Stimulated activated CD8-positive, alpha-beta memory T cell treated with anti-CD3 and anti-CD28 coated beads, Interleukin-7, amount 100 ng/mL, for 4 hours (primary cell): ENCODE measurements around the gene IQCE.
"Not testable (repeated sequence)": the region's sequence is repeated elsewhere in the genome, so short reads cannot be mapped to it uniquely, and the experiment has no call there.

Source experiments
- DNase-seq, 2 donors: peaks; one replicate each; pipeline ENCODE4 v3.0.0-alpha.2; 2020; ENCODE audit warnings: low read depth in 2 of 2

The IQCE gene

DNA sequence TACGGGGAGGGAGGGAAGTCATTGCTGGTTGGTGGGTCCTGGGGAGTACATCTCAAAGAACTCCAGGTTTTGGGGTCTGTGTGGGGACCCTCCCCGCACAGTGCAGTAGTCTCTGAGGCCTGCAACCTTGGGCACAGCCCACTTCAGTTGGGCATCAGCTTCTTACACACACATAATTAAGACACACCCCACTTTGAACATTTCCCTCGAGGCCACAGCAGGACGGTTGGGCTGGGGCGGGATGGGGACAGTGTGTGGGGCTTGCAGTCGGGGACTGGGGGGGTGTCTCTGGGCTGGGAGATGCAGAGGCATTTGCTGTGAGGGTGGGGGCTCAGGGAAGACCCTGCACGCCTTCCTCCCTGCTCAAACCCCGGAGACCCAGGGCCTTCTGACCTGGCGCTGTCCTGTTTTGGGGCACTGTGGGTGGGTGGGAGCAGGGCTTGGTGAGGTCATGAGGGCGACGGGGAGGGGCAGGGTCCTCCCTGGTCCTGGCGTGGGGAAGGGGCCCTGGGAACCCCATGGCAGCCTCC lies 38.0 kb upstream of the IQCE start:
- no peak for DNase-seq

DNA sequence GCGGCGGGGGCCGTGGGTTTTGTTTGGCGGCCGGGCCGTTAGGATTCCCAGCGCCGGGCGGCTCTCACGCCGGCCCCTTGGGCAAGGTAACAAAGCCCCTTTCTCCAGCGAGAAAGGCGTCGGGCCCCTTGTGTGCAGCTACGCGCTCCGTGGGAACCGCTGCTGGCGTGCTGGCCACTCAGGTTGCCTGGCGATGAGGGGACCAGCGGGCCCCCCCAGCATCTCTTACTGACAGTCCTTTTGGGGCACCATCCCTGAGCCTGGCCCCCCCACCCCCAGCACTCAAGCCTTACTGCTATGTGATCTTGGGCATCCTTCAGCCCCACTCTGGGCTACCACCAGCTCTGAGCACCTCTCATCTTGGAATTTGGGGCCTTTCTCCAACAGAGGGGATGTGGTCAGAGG lies 37.4 kb upstream of the IQCE start:
- no peak for DNase-seq

DNA sequence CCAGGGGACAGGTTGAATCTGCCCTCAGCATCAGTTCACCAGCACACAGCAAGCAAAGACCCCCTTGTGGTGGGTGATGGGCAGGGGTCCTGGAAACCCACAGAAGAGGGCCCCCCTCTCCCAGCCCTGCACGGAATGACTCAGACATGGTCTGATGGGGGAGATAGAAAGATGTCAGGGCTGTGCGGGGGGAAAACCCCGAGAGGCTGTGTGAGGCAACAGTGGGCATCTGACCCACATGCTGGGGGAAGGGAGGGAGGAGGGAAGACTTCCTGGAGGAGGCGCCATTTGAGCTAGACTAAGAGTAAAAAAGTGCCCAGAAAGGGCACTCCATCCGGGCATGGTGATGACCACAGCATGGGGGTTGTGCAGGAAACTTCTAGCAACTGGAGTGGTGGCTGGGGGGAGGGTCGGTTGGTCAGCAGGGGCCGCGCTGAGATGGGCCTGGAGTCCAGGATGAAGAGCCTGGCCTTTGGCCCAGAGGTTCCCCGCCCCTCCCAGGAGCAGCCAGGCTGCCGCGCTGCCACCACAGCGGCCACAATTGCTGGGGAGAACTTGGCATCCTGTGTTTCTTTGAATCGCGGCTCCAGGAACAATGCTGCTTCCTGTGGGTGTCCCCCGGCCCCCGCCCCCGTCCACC lies 36.7 kb upstream of the IQCE start:
- DNase-seq = peak; percentile 72 to 77

DNA sequence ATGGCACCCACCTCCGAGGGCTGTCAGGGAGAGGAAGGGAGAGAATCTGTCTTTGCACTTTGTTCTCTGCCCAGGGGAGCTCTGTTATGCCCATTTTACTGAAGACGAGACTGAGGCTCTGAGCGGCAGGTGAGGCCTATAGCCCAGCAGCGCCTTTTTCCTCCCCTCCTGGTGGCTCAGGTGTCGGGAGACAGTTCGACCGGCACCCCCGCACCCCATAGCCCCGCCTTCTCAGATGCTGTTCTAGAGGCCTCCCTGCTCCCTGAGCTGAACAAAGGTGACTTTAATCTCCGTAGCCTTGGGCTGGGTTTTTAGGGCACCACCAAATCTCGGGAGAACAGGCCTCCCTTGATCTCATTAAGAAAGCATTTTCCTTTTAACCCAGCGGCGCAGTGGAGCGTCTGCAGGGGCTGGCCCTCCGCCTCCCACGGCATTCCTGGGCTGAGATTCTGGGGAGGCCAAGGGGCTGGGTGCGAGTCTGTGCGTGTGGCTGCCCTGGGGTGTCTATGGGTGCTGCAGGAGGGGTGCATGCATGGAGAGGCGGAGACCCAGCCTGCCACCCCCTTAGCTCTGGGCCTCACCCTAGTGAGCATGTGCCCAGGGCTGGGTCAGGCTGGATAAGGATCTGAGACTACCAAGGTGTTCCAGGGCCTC lies 35.9 kb upstream of the IQCE start:
- DNase-seq = no peak

DNA sequence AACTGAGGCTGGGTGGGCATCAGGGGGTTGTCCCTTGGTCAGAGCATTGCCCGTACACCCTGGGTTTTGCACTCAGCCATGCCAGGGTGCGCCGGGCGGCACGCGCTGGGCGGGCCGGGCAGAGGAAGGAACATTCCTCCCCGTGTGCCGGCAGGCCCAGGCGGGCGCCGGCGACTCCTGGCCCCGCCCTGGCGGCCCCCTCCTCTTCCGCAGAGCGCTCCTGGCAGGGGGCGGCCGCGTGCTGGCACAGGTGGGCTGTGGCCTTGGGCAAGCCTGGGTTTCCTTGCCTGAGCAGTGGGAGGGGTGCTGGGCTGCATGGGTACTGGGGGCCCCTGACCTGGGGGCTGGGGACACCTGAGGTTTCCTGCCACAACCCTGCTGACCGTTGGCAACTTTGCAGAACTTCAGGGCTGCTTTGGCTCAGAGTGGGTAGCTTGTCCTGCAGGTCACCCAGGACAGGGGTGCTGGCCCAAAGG lies 35.3 kb upstream of the IQCE start:
- no peak for DNase-seq

DNA sequence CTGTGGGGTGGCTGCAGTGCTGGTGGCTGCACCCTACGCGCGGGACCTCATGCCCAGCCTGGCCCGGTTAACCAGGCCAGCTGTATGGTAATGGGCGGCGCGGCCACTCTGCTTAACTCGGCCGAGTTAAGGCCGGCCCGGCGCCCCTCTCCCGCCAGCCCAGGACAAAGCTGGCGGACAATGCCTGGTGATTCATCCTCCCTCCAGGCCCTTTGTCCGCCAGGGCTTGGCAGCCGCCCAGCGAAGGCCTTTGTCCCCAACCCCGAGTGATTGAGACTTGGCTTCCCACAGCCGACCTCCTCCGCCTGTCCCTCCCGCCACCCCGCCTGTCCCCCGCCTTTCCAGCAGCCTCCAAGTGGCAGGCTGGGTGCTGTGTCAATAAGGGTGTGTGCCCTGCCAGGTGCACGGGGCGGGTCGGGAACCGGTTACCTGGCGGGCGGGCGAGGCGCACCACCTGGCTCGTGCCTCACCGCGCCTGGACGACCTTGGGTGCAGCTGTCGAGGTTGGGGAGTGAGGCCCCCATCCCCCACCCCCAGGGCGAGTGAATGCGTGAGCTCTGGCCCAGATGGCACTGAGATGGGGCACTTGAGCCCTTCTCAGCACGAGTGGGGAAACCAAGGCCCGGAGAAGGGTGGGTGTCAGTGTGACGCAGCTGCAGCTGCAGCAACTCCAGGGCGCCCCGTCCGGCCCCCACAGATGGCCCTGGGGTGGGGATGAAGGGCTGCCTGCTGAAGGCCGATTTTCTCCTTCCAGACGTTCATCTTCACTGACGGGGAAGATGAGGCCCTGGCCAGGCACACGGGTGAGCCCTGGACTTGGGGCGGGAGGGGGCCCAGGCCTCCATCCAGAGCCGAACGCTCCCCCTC lies 34.6 kb upstream of the IQCE start:
- no peak for DNase-seq

DNA sequence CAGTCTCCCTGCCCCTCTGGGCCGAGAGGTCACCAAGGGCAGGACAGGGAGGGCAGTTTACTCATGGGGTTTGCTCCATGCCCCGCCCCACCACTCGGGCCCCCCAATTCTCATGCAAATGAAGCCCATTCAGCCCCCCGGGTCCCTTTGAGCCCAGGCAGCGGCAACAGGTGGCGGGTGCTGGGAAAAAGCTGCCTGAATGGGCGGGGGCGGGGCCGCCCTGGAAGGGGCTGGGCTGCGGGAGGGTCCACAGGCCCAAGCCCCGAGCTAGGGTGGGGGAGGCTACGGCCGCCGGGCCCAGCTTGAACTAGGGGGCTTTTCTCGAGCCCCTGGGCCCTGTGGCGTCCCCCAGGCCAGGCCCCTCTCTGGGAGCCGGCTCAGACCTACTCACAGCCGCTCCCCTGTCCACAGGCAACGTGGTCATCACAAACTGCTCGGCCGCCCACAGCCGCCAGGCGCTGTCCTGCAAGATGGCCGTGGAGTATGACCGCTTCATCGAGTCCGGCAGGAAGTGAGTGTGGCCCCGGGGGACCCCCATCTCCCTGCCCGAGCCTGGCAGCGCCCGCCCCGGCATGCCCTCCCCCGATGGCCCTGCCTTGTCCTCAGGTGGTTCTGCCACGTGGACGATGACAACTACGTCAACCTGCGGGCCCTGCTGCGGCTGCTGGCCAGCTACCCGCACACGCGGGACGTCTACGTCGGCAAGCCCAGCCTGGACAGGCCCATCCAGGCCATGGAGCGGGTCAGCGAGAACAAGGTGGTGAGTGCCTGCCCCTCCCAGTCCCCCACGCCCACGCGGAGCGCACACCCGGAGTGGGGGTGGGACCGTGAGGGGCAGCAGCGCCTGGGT lies 33.7 kb upstream of the IQCE start:
- DNase-seq = no peak

DNA sequence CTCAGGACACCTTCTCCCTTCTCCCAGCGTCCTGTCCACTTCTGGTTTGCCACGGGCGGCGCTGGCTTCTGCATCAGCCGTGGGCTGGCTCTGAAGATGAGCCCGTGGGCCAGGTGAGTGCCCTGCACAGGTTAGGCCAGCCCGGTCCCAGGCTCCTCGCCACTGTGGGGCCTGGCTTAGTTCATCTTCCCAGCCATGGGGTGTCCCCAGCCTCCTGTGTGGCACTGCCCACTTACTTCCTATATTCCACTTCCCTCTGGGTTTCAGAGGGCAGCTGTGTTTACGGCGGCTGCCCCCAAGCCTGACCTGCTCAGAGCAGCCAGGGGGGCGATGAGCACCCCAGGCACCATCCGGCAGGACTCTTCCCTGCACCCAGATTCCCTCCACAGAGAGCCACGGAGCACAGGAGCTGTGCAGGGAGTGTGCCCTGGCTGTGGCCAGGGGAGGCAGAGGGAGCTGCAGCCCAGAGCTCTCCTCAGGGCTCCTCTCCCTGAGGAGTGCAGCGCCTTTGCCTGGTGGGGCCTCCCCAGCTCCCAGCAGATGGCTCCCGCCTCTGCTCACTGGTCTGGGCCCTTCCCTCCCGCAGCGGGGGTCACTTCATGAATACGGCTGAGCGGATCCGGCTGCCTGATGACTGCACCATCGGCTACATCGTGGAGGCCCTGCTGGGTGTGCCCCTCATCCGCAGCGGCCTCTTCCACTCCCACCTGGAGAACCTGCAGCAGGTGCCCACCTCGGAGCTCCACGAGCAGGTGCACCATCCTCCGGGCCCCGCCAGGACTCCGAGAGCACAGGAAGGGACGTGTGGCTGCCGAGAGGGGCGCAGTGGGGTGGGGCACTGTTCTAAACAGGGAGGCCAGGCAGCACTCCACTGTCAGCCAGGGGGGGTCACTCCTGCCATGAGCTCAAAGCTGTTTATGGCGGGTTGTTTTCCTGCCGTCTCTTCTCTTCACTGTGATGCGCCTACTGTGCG lies 32.8 kb upstream of the IQCE start:
- no peak for DNase-seq

DNA sequence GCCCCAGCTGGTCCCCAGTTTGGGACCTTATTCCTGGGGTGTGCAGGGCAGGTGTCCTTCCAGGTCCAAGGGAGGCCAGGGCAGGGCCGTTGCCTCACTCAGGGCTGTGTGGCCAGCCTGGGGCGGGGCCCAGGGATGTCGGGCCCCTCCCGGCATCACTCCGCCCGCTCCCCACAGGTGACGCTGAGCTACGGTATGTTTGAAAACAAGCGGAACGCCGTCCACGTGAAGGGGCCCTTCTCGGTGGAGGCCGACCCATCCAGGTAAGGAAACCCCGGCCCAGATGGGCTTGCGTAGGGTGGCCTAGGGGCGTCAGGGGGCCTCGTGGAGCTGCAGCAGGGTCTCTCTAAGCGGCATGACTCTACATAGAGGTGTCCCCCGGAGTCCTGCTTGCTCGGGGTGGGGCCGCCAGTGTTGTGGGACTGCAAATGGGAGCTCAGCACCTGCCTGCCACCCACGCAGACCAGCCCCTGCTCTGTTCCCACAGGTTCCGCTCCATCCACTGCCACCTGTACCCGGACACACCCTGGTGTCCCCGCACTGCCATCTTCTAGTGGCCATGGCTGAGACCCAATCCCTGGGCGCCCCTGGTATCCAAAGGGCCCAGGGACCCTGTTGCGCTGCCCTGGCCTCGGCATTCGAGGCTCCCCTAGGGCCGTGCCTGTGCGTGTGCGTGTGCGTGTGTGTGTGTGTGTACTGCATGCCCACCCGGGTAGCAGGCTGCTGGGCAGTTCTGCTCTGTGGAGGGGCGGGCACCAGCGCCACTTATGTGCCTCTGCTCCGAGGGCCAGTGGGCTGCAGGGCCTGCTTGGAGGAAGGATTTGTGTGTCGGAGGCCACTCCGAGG lies 31.9 kb upstream of the IQCE start:
- no peak for DNase-seq

DNA sequence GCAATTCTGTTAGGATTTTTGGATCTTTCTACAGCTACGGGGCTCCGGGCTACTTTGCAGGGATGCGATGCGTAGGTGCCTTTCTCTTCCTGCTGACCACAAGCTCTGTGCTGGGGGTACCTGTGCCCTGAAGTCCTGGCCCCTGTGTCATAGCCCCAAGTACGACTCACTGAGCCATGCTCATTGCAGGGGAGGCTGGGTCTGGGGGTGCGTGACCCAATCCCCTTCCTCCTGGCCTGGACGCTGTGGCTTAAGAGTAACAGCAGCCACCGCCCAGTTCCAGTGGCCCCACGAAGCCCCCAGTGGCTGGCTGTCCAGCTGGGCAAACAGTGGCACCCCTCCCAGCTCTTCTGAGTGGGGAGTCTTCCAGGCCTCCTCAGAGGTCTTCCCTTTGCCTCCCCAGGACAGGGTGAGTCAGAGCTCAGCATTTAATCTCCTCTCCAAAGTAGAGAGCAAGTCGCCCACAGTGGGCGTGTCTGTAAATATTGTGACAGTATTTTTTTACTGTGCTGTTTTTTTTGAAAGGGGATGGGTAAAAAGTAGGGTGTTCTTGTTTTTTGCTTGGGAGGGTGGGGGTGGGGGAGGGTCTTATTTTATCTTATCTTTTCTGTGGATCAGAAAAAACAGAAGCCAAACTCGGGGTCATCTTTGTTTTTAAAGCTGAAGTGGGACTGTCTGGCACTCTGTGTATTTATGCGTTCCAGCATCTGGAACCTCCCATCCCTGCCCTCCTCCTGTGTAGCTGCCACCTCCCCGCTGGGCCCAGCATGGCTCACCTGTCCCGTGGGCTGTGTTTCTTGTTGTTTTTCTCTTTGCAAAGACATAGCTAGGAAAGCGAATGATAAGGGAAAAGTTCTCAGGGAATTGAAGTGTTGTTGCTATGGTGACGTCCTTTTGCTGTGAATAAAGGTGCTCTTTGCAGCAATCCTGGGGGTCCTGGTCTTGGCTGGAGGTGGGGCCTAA lies 31.0 kb upstream of the IQCE start:
- DNase-seq = peak; percentile 57 to 60

DNA sequence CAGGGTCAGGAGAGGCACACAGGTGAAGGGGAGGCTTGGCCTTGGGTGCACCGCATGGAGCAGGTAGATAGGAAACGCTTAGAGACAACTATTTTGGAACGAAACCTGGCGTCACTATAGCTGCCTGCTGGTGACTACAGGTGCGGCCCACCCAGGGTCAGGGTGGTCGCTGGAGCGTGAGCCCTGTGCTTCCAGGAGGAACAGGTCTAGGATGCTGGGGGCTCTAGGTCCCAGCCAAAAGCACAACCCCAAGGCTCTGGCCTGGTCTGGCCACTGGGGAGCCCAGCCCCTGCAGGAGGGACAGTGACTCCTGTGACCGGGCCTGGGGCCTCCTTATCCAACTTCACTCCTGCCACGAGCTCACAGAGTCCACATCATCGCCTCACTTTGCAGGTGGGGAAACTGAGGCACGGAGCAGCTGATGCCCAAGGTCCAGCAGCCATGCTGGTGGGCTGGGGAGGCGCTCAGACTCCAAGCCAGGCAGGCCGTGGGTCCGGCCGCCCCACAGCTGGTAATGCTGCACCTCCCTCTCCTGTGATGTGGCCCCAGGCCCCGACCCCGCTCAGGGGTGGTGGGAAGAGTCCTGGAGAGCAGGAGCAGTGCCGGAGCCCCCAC lies 30.2 kb upstream of the IQCE start:
- no peak for DNase-seq

DNA sequence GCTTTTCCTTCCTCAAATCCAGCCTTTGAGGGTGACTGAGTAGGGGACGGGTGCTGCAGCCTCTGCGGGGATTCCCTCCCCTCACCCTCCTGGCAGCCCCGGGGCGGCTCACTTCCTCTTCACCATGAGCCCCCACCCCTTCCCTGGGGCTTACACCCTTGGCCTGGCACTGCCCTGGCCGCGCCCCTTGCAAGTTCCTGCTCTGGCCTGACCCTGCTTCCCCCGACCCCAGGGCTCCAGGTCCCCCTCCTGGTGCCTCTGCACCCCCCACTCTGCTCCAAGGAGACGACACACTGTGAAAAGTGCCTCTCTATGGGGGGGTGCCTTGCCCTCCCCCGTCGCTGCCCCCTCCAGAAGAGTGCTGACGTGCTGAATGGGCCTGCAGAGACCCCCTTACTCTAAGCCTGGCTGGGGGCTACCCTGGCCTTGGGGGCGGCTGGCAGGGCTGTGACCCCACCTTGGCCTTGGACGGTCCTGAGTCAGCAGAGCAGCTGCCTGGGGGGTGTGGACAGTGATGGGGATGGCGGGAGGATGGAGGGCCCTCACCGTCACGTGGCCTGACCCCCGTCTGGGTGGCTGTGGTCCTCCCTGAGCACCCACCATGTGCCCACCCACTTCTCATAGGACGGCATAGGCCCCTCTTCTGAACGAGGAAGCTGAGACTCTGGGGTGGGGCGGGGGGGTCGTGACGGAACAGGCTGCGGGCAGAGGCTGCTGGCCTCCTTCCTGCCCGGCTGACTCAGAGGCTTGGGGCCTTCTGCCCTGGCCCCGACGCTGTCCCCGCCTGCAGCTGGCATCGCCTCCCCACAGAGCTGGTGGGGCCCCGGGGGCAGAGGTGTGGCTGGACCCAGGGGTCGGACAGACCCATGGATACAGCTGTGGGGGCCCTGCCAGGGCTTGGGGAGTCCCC lies 29.4 kb upstream of the IQCE start:
- peak in 1 of 2 donors; percentile 59 for DNase-seq

DNA sequence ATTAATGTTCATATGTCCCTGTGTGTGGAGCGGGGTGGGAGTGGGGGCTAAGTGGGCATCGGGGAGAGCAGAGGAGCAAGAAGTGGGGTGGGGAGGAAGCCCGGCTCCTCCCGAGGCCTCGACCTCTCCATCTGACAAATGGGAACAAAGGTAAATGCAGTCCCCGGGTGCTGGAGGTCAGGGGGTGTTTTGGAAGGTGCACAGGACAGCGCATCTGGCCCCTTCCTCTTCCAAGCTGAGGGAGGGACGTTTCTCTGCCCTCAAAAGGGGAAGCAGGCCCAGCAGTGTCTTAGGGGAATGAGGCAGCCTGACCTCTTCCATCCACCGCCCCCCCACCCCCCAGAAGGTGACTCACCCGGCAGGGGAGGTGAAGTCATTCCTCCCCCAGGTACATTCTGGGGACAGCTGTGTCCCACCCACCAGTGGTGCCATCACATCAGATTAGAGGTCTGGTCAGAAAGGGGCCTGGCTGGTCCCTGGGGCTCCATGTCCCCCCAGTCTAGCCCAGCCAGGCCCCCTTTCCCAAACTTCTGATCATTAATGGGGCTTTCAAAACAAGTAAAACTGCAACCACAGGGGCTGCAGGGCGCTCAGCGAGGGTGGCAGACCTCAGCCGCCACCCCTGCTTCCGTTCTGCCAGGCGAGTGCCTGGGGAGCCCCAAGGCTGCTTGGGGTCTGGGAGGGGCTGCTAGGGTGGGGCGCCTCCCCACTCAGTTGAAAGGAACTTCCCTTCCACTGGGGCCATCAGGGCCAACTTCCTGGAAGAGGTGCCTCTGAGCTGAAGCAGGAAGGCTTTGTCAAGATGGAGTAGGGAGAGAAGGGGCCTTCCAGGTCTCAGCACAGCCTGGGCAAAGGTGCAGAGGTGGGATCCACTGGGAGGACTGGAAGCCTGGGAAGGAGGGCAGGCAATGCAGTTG lies 28.4 kb upstream of the IQCE start:
- peak; percentile 66 to 82 for DNase-seq

DNA sequence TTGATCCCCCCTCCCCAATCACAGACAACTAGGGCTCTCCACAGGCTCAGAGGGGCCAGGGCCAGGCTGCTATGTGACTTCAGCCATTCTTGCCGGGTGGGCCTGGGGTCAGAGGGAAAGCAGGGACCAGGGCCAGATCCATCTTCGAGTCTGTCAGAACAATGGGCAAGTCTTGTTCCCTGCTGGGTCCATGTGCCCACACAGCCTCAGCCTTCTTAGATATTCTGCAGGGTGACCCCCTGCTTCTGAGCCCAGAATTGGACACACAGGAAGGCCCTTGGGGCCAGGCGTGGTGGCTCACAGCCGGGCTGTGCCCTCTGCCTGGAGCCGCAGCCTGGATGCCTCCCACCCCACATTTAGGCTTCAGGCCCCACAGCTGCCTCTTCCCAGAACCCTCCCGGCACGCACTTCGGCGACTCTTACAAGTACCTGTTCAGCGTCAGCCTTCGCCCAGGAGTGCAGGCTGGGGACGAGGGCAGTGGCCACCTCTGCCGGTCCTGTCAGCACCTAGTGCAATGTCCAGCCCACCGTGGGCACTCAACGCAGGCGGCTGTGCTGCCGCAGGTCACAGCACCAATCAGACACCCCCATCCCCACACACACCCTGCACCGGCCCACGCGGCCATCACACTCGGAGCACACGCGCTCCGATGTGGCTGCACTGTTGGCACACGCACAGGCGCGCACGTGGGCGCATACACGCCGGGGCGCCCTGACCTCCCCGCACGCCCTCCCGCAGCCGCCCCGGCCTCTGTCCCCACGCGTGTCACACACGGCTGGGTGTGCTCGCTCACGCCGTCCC lies 27.6 kb upstream of the IQCE start:
- DNase-seq = not testable (repeated sequence)

DNA sequence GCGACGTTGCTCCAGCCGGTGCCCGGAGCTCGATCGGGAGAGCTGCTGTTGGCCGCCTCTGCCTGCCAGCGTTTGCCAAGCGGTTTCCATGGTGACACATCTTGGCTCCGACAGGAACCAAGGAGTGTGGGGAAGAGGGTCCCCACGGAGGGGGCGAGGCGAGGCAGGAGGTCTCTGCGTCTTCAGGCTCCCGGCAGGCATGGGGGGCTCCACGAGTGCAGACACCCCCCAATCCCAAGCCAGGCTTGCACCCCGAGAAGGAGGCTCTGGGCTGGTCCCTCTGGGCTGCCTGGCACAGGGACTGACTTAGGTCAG lies 27.0 kb upstream of the IQCE start:
- DNase-seq = not testable (repeated sequence)
